Fibroblast of lung (primary cell): Measurements from ENCODE around the gene C22orf31. TPM values are rescaled to one million over a fixed set of nuclear protein-coding genes. Genes with fewer than 3 reads are reported as not detected.

Source experiments
- DNase-seq, 2 donors: peaks; one replicate each; pipeline versions ENCODE4 v3.0.0 to v3.0.0-alpha.2; 2010; ENCODE audit warnings: low read depth in 2 of 2
- H2AFZ ChIP-seq: 2 replicates; pipeline ENCODE4 v1.5.1; 2012; ENCODE audit warnings: low read length, control low read depth, inconsistent platforms
- H3K27ac ChIP-seq: 2 replicates; pipeline ENCODE4 v1.5.1; 2011; ENCODE audit warnings: low read length, control low read depth; ENCODE audit not compliant: insufficient read depth
- H3K27me3 ChIP-seq: 2 replicates; pipeline ENCODE4 v1.5.1; 2011; ENCODE audit warnings: mild to moderate bottlenecking, low read length; ENCODE audit not compliant: control insufficient read depth, insufficient read depth
- H3K36me3 ChIP-seq: 2 replicates; pipeline ENCODE4 v1.5.1; 2011; ENCODE audit warnings: low read length; ENCODE audit not compliant: control insufficient read depth, insufficient read depth
- H3K4me1 ChIP-seq: 2 replicates; pipeline ENCODE4 v1.5.1; 2011; ENCODE audit warnings: low read length; ENCODE audit not compliant: control insufficient read depth, insufficient read depth; ENCODE audit errors: extremely low read depth
- H3K4me2 ChIP-seq: 2 replicates; pipeline ENCODE4 v1.5.1; 2011; ENCODE audit warnings: low read length, control low read depth; ENCODE audit not compliant: insufficient read depth; ENCODE audit errors: extremely low read depth
- H3K4me3 ChIP-seq, 4 experiments: fragments of 200-600 bp in 1 of 4; sonication (generic) in 1 of 4; replicated peaks in 1 of 4; 2 replicates each; pipeline ENCODE4 v1.5.1; 2011 to 2016; ENCODE audit warnings: low read length in 4 of 4, low read depth in 3 of 4, mild to moderate bottlenecking in 3 of 4, control low read depth in 2 of 4, inconsistent platforms in 1 of 4, mixed read lengths in 1 of 4; ENCODE audit not compliant: insufficient read depth in 1 of 4; ENCODE audit errors: control extremely low read depth in 1 of 4
- H3K79me2 ChIP-seq: 2 replicates; pipeline ENCODE4 v1.5.1; 2012; ENCODE audit warnings: mild to moderate bottlenecking, low read length, inconsistent platforms; ENCODE audit not compliant: control insufficient read depth, insufficient read depth
- H3K9ac ChIP-seq: 2 replicates; pipeline ENCODE4 v1.5.1; 2011; ENCODE audit warnings: mild to moderate bottlenecking, low read length, control low read depth; ENCODE audit not compliant: insufficient read depth
- H3K9me3 ChIP-seq: 2 replicates; pipeline ENCODE4 v1.5.1; 2012; ENCODE audit warnings: low read depth, low read length; ENCODE audit not compliant: control insufficient read depth, insufficient read depth
- H4K20me1 ChIP-seq: 2 replicates; pipeline ENCODE4 v1.5.1; 2011; ENCODE audit warnings: low read length; ENCODE audit not compliant: control insufficient read depth, insufficient read depth; ENCODE audit errors: extremely low read depth
- EZH2 ChIP-seq: IDR thresholded peaks from 2 replicates; pipeline ENCODE4 v1.5.1; 2012; ENCODE audit warnings: low read length, control low read depth, mild to moderate bottlenecking; ENCODE audit errors: missing control alignments
- polyA plus RNA-seq, 2 donors: library from polyadenylated mRNA; depleted of rRNA in 1 of 2; stranded (reverse) in 1 of 2; unstranded in 1 of 2; fragments of >200 nt; gene quantifications; 2 replicates each; pipeline ENCODE4 v1.2.1, GENCODE V29; 2011 to 2012; ENCODE audit warnings: missing spikeins in 1 of 2
- total RNA-seq: library from RNA; depleted of rRNA; stranded (reverse); fragments of >200 nt; gene quantifications from 2 replicates; pipeline ENCODE4 v1.2.1, GENCODE V29; 2014
- TF ChIP-seq, protein P1 (sequence below), 2 donors: IDR thresholded peaks in 1 of 2; conservative IDR thresholded peaks in 1 of 2; 1 replicate in 1 of 2; 2 replicates in 1 of 2; pipeline ENCODE4 v1.5.1; 2011 to 2012; ENCODE audit warnings: low read length in 2 of 2, control low read depth in 1 of 2, inconsistent platforms in 1 of 2, low read depth in 1 of 2, mild to moderate bottlenecking in 1 of 2

Gene C22orf31
- total and polyA plus RNA-seq, 2 donors (not counting 1 experiment from before 2014, with no cell fraction given): 0.17 TPM; not detected in 1

DNA sequence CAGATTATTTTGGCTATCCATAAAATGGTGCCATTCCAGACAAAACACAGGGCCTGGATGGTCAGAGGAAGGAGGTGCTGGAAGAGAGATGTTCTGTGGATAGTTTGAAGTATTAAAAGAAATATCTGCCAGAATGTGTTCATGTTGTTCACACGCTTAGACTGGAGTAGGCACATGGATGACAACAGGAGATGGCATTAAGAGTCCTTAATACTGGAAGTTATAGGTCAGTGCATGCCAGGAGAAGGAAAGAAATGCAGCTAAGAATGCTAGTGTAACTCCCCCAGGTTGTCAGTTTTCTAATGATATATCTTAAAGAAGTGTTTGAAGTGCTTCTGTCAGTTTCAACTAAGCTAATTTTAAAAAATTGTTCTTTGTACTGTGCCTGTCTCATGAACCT is 31.4 kb upstream of the C22orf31 start:
- no peak for DNase-seq

DNA sequence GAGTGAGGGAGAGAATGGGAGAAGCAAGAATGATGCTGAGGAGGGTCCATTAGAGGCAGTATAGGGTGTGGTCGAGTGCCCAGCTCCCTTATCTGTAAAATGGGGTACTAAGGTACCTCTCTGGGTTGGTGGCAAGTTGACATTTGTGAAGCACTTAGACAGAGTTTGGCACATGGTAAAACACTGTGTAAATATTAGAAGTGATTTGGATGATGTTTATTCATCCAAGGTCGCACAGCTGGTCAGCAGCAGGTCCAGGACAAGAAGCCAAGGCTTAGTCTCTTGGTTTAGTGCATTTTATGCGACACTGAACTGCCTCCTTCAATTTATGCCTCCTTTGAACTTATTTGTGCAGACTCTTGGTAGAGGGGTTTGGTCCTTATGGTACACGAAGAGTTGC is 30.6 kb upstream of the C22orf31 start:
- H3K36me3 ChIP-seq: no peaks in the 10 kb centered on the region
- H3K27me3 ChIP-seq: no peaks in the 10 kb centered on the region
- H3K4me1 ChIP-seq: peaks cover 3% of the 10 kb centered on the region
- H3K27ac ChIP-seq: no peak overlapping the region
- H3K9me3 ChIP-seq: no peaks in the 10 kb centered on the region
- TF ChIP-seq EZH2: no peak
- TF ChIP-seq, protein P1, sequence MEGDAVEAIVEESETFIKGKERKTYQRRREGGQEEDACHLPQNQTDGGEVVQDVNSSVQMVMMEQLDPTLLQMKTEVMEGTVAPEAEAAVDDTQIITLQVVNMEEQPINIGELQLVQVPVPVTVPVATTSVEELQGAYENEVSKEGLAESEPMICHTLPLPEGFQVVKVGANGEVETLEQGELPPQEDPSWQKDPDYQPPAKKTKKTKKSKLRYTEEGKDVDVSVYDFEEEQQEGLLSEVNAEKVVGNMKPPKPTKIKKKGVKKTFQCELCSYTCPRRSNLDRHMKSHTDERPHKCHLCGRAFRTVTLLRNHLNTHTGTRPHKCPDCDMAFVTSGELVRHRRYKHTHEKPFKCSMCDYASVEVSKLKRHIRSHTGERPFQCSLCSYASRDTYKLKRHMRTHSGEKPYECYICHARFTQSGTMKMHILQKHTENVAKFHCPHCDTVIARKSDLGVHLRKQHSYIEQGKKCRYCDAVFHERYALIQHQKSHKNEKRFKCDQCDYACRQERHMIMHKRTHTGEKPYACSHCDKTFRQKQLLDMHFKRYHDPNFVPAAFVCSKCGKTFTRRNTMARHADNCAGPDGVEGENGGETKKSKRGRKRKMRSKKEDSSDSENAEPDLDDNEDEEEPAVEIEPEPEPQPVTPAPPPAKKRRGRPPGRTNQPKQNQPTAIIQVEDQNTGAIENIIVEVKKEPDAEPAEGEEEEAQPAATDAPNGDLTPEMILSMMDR (conservative IDR thresholded peaks at IDR 0.05 in 1 of 2, IDR thresholded peaks at IDR 0.05 in 1 of 2; ENCODE audit: low read depth in 1 of 2, low read length in 2 of 2): no peak
- DNase-seq: no peak
- no peak overlapping the region for H3K4me2 ChIP-seq
- H2AFZ ChIP-seq: no peak overlapping the region
- H3K9ac ChIP-seq: no peak overlapping the region
- no peak overlapping the region for H3K4me3 ChIP-seq
- no peaks in the 10 kb centered on the region for H4K20me1 ChIP-seq
- H3K79me2 ChIP-seq: no peaks in the 10 kb centered on the region

More for the DNA sequence above, 31.4 kb upstream of the C22orf31 start:
- Histone ChIP-seq H4K20me1 (no peaks in the 10 kb centered on the region), H3K79me2 (no peaks in the 10 kb centered on the region), H2AFZ (no peak overlapping the region), H3K9me3 (no peaks in the 10 kb centered on the region), H3K9ac (no peak overlapping the region), H3K27ac (no peak overlapping the region), H3K27me3 (no peaks in the 10 kb centered on the region), H3K4me1 (peaks cover 3% of the 10 kb centered on the region), H3K4me3 (no peak overlapping the region), H3K36me3 (no peaks in the 10 kb centered on the region), H3K4me2 (peak overlapping the region; percentile 34)
- TF ChIP-seq EZH2: no peak
- TF ChIP-seq, protein P1 (conservative IDR thresholded peaks at IDR 0.05 in 1 of 2, IDR thresholded peaks at IDR 0.05 in 1 of 2; ENCODE audit: low read depth in 1 of 2, low read length in 2 of 2): no peak

DNA sequence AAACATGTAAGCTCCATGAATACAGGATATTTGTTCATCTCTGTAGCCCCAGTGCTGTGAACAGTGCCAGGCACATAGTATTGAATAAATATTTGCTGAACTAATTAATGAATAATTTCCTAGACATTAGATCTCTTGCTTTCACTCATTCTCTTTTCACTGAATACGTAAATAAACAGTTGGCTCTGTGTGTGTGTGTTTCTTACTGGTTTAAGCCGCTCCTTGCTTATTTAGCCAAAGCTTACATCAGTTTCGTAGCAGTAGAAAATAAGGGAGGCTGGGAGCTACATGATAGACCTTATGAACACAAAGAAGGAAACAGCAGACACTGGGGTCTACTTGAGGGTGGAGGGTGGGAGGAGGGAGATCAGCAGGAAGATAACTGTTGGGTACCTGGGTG is 28.4 kb upstream of the C22orf31 start:
- Histone ChIP-seq H3K27ac (no peak overlapping the region), H4K20me1 (no peaks in the 10 kb centered on the region), H3K4me3 (no peak overlapping the region), H3K36me3 (no peaks in the 10 kb centered on the region), H3K27me3 (no peaks in the 10 kb centered on the region), H3K4me1 (peaks cover 3% of the 10 kb centered on the region), H2AFZ (no peak overlapping the region), H3K9ac (no peak overlapping the region), H3K79me2 (no peaks in the 10 kb centered on the region), H3K9me3 (no peaks in the 10 kb centered on the region), H3K4me2 (no peak overlapping the region)
- DNase-seq: no peak
- TF ChIP-seq, protein P1 (conservative IDR thresholded peaks at IDR 0.05 in 1 of 2, IDR thresholded peaks at IDR 0.05 in 1 of 2; ENCODE audit: low read depth in 1 of 2, low read length in 2 of 2): no peak
- no peak for TF ChIP-seq EZH2
